Subcutaneous adipose tissue (tissue), 4 donors: ENCODE measurements around the gene TCEA3. TPM values are rescaled to one million over a fixed set of nuclear protein-coding genes. Genes with fewer than 3 reads are reported as not detected.

Experiments
- CTCF ChIP-seq: fragments of 450-650 bp; IDR thresholded peaks from one replicate; pipeline ENCODE4 v1.5.1; 2016; ENCODE audit warnings: low read depth, mild to moderate bottlenecking, control low read depth, antibody characterized with exemption, moderate library complexity
- total RNA-seq, 4 donors: library from RNA; depleted of rRNA; stranded (reverse); fragments of >200 nt; gene quantifications; one replicate each; pipeline ENCODE4 v1.1.0, GENCODE V29; 2016

The TCEA3 gene
- total RNA-seq, 4 donors from 2014 or later, result 5.4 to 10.8 (median 7.9) TPM

- TF ChIP-seq CTCF, result no peak
Measured at GRCh38 chr1:23392125-23392855, 32.3 kb downstream of the TCEA3 start.

DNA sequence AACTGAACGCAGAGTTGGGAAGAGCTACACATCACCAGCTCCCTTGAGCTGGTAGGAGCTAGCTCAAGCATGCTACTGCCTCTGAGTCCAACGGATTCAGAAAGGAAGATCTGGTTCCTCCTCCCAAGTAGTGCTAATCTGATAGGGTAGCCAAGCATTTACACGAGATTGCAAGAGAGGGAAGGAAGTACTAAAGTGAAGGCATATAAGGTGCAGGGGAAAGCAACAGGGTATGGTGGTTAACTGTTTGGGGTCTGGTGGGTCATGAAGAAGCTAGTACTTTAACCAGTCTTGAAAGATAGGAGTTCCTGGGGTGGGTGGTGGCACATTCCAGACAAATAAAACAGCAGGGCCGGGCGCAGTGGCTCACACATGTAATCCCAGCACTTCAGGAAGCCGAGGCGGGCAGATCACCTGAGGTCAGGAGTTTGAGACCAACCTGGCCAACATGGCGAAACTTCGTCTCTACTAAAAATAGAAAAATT, 34.7 kb downstream of the TCEA3 start:
- no peak for TF ChIP-seq CTCF

GRCh38 chr1:23387494-23387893, 37.1 kb downstream of the TCEA3 start:
- no peak for TF ChIP-seq CTCF

GRCh38 chr1:23385119-23385621, 39.4 kb downstream of the TCEA3 start:
- TF ChIP-seq CTCF, result no peak

DNA sequence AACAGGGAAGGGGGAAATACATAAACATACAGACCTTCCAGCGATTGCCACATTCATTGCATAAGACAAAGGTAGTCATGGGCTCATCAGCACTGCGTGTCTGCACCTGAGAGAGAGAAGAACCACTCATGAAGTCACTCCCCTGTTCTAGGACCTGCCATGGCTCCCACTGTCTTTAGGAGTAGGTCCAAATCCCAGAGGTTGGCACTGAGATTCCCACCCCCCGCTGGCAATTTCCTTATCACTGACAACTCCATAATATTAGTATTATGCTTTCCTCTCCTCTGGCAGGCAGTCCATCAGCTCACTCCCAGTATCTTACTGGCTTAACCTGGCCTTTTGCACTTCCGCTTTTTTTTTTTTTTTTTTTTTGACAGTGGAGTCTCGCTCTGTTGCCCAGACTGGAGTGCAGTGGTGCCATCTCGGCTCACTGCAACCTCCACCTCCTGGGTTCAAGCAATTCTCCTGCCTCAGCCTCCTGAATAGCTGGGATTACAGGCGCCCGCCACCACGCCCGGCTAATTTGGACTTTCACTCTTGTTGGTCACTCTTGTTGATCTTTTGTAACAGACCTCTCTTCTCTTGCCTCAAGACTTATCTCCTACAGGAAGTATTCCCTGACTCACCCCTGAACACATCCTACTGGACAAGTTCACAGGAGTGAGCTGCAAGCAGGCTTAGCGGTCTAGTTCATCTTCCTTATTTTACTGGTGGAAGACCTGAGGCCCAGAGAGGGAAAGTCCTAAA, 40.1 kb downstream of the TCEA3 start:
- TF ChIP-seq CTCF, result no peak

DNA sequence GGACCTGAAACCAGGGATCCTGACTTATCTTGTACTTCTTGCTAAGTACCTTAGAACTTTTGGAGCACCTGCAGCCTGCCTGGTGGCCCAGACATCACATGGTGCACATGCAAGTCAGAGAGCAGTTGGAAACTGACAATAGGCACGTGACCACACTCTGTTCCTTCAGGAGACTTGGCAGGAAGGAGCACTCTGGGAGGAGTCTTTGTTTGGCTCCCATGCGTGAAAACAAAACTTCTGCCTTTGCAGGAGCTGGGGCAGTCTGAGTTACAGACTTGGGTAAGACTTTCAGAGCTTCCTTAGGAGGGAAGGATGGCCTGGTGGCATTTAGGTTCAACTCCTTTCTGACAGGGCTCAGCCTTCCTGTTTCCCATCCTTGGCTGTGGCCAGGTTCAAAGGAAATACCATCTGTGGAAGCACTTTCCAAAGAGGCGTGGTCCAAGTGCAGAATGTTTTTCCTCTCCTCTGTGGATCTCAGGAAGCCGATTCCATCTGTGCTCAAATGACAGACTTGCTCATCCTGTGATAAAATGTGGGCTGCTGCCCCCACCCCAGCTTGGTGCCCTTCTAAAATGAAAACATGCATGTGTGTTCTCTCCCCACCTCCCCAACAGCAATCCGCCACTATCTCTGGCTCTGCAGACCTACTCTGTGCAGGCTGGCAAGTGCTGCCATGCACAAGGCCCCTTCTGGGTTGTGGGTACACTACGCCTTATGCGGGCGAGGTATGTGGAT, 40.8 kb downstream of the TCEA3 start:
- no peak for TF ChIP-seq CTCF
